Caco-2 (cell line): ENCODE results near the gene IL1RAPL1. TPM values are rescaled to one million over a fixed set of nuclear protein-coding genes. Genes with fewer than 3 reads are reported as not detected.

Source experiments
- BruUV-seq: library from RNA; stranded (reverse); fragments of 400-500 nt; replicated peaks from 2 replicates; lab custom pipeline; 2021; lab: Mats Ljungman, UMichigan
- CTCF ChIA-PET: fragments of 300-600 bp; sonication (Branson Sonifier 250); formaldehyde crosslinking; loops from one replicate; lab custom pipeline; 2022; ENCODE audit warnings: antibody characterized with exemption; lab: Charles Lee
- POLR2A ChIA-PET: fragments of 300-600 bp; sonication (Branson Sonifier 250); formaldehyde crosslinking; loops from one replicate; lab custom pipeline; 2022; ENCODE audit warnings: antibody characterized with exemption; lab: Charles Lee
- DNase-seq, 2 experiments: peaks; one replicate each; pipeline versions ENCODE4 v3.0.0 to v3.0.0-alpha.2; 2020 to 2022
- H3K27me3 ChIP-seq: replicated peaks from 2 replicates; pipeline ENCODE4 v1.6.0; 2011; ENCODE audit warnings: low read length; ENCODE audit not compliant: control insufficient read depth, insufficient read depth
- H3K36me3 ChIP-seq: 2 replicates; pipeline ENCODE4 v1.5.1; 2011; ENCODE audit warnings: low read length; ENCODE audit not compliant: control insufficient read depth, insufficient read depth
- H3K4me1 ChIP-seq: fragments of 250-450 bp; sonication (Bioruptor Pico); 2 replicates; pipeline ENCODE4 v1.5.1; 2020; ENCODE audit warnings: mild to moderate bottlenecking
- H3K4me3 ChIP-seq: 2 replicates; pipeline ENCODE4 v1.5.1; 2011; ENCODE audit warnings: low read depth, mild to moderate bottlenecking, control low read depth, low read length
- H3K9me3 ChIP-seq: fragments of 250-450 bp; sonication (Bioruptor Pico); 2 replicates; pipeline ENCODE4 v1.5.1; 2020; ENCODE audit warnings: mild to moderate bottlenecking, moderate library complexity
- H3K27ac Mint-ChIP-seq: one replicate; pipeline ENCODE4 v1.8.0; 2022; ENCODE audit warnings: mixed read lengths; ENCODE audit not compliant: unreplicated experiment
- H3K27me3 Mint-ChIP-seq: one replicate; pipeline ENCODE4 v1.8.0; 2022; ENCODE audit warnings: mixed read lengths; ENCODE audit not compliant: insufficient read depth, unreplicated experiment
- H3K36me3 Mint-ChIP-seq: one replicate; pipeline ENCODE4 v1.8.0; 2022; ENCODE audit warnings: mild to moderate bottlenecking, mixed read lengths; ENCODE audit not compliant: insufficient read depth, unreplicated experiment
- H3K4me1 Mint-ChIP-seq: one replicate; pipeline ENCODE4 v1.8.0; 2022; ENCODE audit warnings: low read depth, mixed read lengths; ENCODE audit not compliant: unreplicated experiment
- H3K4me3 Mint-ChIP-seq: one replicate; pipeline ENCODE4 v1.8.0; 2022; ENCODE audit warnings: mild to moderate bottlenecking, moderate library complexity, mixed read lengths; ENCODE audit not compliant: unreplicated experiment
- H3K9me3 Mint-ChIP-seq: one replicate; pipeline ENCODE4 v1.8.0; 2022; ENCODE audit warnings: mixed read lengths; ENCODE audit not compliant: unreplicated experiment
- CTCF ChIP-seq, 2 experiments: fragments of 200-600 bp in 1 of 2; IDR thresholded peaks; 1 replicate in 1 of 2; 2 replicates in 1 of 2; pipeline versions ENCODE4 v1.5.1 to v1.8.0; 2011 to 2022; ENCODE audit warnings: antibody characterized with exemption in 1 of 2, control low read depth in 1 of 2, inconsistent platforms in 1 of 2, low read depth in 1 of 2, low read length in 1 of 2, mild to moderate bottlenecking in 1 of 2, moderate library complexity in 1 of 2; ENCODE audit not compliant: insufficient read depth in 1 of 2, severe bottlenecking in 1 of 2, unreplicated experiment in 1 of 2
- intact Hi-C: fragments of 100-400 bp; cut with micrococcal nuclease; formaldehyde crosslinking; loops from one replicate; pipeline ENCODE4 v1.10.0; 2022; ENCODE audit not compliant: unreplicated experiment
- total RNA-seq: library from RNA; stranded (reverse); gene quantifications from 2 replicates; pipeline ENCODE4 v1.2.3, GENCODE V29; 2022

The IL1RAPL1 gene
- total RNA-seq, 1 experiment from 2014 or later = not detected

- no peaks in the 10 kb centered on the region for H3K36me3 Mint-ChIP-seq
- BruUV-seq = no TSS peak
- Histone ChIP-seq H3K4me3 (no peak overlapping the region), H3K9me3 (no peaks in the 10 kb centered on the region), H3K27me3 (no peaks in the 10 kb centered on the region), H3K36me3 (no peaks in the 10 kb centered on the region), H3K4me1 (no peaks in the 10 kb centered on the region)
- H3K27me3 Mint-ChIP-seq = no peaks in the 10 kb centered on the region
- no peak for DNase-seq
- no peaks in the 10 kb centered on the region for H3K9me3 Mint-ChIP-seq
- TF ChIP-seq CTCF (IDR thresholded peaks at IDR 0.05; ENCODE audit: insufficient read depth in 1 of 2, low read depth in 1 of 2, low read length in 1 of 2, severe bottlenecking in 1 of 2, unreplicated experiment in 1 of 2) = no peak
- POLR2A ChIA-PET = no interaction called here
- CTCF ChIA-PET = no interaction called here
- H3K27ac Mint-ChIP-seq = no peak overlapping the region
- intact Hi-C loops = no loop called here
- H3K4me3 Mint-ChIP-seq = no peak overlapping the region
- H3K4me1 Mint-ChIP-seq = no peaks in the 10 kb centered on the region
Observed at GRCh38 chrX:29762006-29762405, 1174.8 kb downstream of the IL1RAPL1 start.

DNA sequence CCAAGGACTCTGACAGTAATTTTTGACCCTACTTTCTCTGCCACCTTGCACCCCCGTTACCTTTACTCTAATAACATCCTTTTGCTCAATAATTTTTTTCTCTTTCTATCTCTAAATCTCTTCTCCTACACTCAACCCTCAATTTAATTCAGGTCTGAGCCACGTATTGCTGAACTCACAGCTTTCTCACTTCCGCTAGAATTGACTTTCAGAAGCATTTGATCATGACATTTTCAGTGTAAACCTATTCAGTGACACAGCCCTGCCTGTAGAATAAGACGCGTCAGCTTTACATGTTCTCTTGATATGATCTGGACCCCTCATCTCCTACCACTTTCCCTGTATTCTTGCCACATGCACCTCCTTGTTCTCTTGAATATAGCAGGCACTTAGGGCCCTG lies 1188.6 kb downstream of the IL1RAPL1 start:
- BruUV-seq = no TSS peak
- TF ChIP-seq CTCF (IDR thresholded peaks at IDR 0.05; ENCODE audit: insufficient read depth in 1 of 2, low read depth in 1 of 2, low read length in 1 of 2, severe bottlenecking in 1 of 2, unreplicated experiment in 1 of 2) = no peak
- H3K9me3 Mint-ChIP-seq = no peaks in the 10 kb centered on the region
- H3K27ac Mint-ChIP-seq = no peak overlapping the region
- H3K4me1 Mint-ChIP-seq = no peaks in the 10 kb centered on the region
- H3K36me3 ChIP-seq = no peaks in the 10 kb centered on the region
- no peak overlapping the region for H3K4me3 Mint-ChIP-seq
- H3K4me1 ChIP-seq = no peaks in the 10 kb centered on the region
- no peak for DNase-seq
- ChIA-PET CTCF (no interaction called here), POLR2A (no interaction called here)
- H3K4me3 ChIP-seq = no peak overlapping the region
- no peaks in the 10 kb centered on the region for H3K9me3 ChIP-seq
- intact Hi-C loops = no loop called here
- H3K27me3 Mint-ChIP-seq = no peaks in the 10 kb centered on the region
- no peaks in the 10 kb centered on the region for H3K27me3 ChIP-seq
- no peaks in the 10 kb centered on the region for H3K36me3 Mint-ChIP-seq

- CTCF ChIA-PET = no interaction called here
- intact Hi-C loops = no loop called here
- no peak overlapping the region for H3K27ac Mint-ChIP-seq
Observed at GRCh38 chrX:29787656-29788055, 1200.4 kb downstream of the IL1RAPL1 start.

More at GRCh38 chrX:29787656-29788055, 1200.4 kb downstream of the IL1RAPL1 start:
- Histone ChIP-seq H3K9me3 (no peaks in the 10 kb centered on the region), H3K27me3 (no peaks in the 10 kb centered on the region), H3K4me3 (no peak overlapping the region), H3K36me3 (no peaks in the 10 kb centered on the region), H3K4me1 (no peaks in the 10 kb centered on the region)
- BruUV-seq = no TSS peak
- no peak for DNase-seq
- Mint-ChIP-seq H3K4me1 (no peaks in the 10 kb centered on the region), H3K9me3 (no peaks in the 10 kb centered on the region), H3K27me3 (peaks cover 3% of the 10 kb centered on the region), H3K36me3 (no peaks in the 10 kb centered on the region), H3K4me3 (no peak overlapping the region)
- TF ChIP-seq CTCF (IDR thresholded peaks at IDR 0.05; ENCODE audit: insufficient read depth in 1 of 2, low read depth in 1 of 2, low read length in 1 of 2, severe bottlenecking in 1 of 2, unreplicated experiment in 1 of 2) = no peak
- POLR2A ChIA-PET = no interaction called here
